MM.1S (cell line): ENCODE results near the gene TUBA8.

ENCODE experiments used
- CTCF ChIP-seq: fragments of 300-600 bp; sonication (generic); IDR thresholded peaks from 2 replicates; pipeline ENCODE4 v1.5.1; 2016; ENCODE audit warnings: antibody characterized with exemption, low read length, mixed read lengths
- EZH2 ChIP-seq: fragments of 300-600 bp; sonication (generic); optimal IDR thresholded peaks from 2 replicates; pipeline ENCODE3; 2017; ENCODE audit warnings: low read depth, mild to moderate bottlenecking, antibody characterized with exemption, low read length, mixed read lengths

- TF ChIP-seq CTCF (no peak), EZH2 (no peak)
These were observed 1.2 kb downstream of the TUBA8 start for GRCh38 chr22:18111759-18112330.
